H9 (cell line): ENCODE data around the gene ABCC3. TPM values are rescaled to one million over a fixed set of nuclear protein-coding genes. Genes with fewer than 3 reads are reported as not detected.

ENCODE experiments used
- DNase-seq: peaks from one replicate; pipeline ENCODE4 v3.0.0-alpha.2; 2017
- H2AFZ ChIP-seq: one replicate; pipeline ENCODE4 v1.6.1; 2013; ENCODE audit warnings: mild to moderate bottlenecking, low read length, control low read depth, moderate library complexity
- H2AK5ac ChIP-seq: 2 replicates; pipeline ENCODE4 v1.6.1; 2013; ENCODE audit warnings: low read length, control low read depth, mixed read lengths; ENCODE audit not compliant: insufficient read length
- H2BK120ac ChIP-seq: one replicate; pipeline ENCODE4 v1.6.1; 2013; ENCODE audit warnings: low read depth, mild to moderate bottlenecking, low read length, control low read depth, inconsistent platforms; ENCODE audit not compliant: poor library complexity, severe bottlenecking
- H2BK12ac ChIP-seq: 2 replicates; pipeline ENCODE4 v1.6.1; 2013; ENCODE audit warnings: low read length, control low read depth, mixed read lengths, low read depth; ENCODE audit not compliant: insufficient read length
- H2BK15ac ChIP-seq: 2 replicates; pipeline ENCODE4 v1.6.1; 2013; ENCODE audit warnings: low read depth, low read length, control low read depth
- H2BK20ac ChIP-seq: one replicate; pipeline ENCODE4 v1.6.1; 2013; ENCODE audit warnings: low read depth, mild to moderate bottlenecking, low read length, control low read depth, inconsistent platforms; ENCODE audit not compliant: poor library complexity, severe bottlenecking
- H2BK5ac ChIP-seq: 2 replicates; pipeline ENCODE4 v1.6.1; 2013; ENCODE audit warnings: low read length, control low read depth, mixed read lengths; ENCODE audit not compliant: insufficient read length
- H3K14ac ChIP-seq: 2 replicates; pipeline ENCODE4 v1.6.1; 2013; ENCODE audit warnings: low read length, control low read depth; ENCODE audit not compliant: insufficient read depth
- H3K18ac ChIP-seq: 2 replicates; pipeline ENCODE4 v1.6.1; 2013; ENCODE audit warnings: low read depth, mild to moderate bottlenecking, mixed read lengths, low read length, control low read depth; ENCODE audit not compliant: insufficient read length
- H3K23ac ChIP-seq: 2 replicates; pipeline ENCODE4 v1.6.1; 2013; ENCODE audit warnings: low read length, control low read depth, mixed read lengths, low read depth; ENCODE audit not compliant: insufficient read length
- H3K23me2 ChIP-seq: 2 replicates; pipeline ENCODE4 v1.6.1; 2013; ENCODE audit warnings: low read depth, mild to moderate bottlenecking, mixed read lengths, low read length, control low read depth; ENCODE audit not compliant: insufficient read length, poor library complexity, severe bottlenecking
- H3K27ac ChIP-seq: 2 replicates; pipeline ENCODE4 v1.5.1; 2013; ENCODE audit warnings: low read length, control low read depth, mixed read lengths, low read depth; ENCODE audit not compliant: insufficient read length
- H3K27me3 ChIP-seq: 2 replicates; pipeline ENCODE4 v1.6.1; 2013; ENCODE audit warnings: low read length, control low read depth, inconsistent platforms; ENCODE audit not compliant: insufficient read depth
- H3K4ac ChIP-seq: 2 replicates; pipeline ENCODE4 v1.6.1; 2013; ENCODE audit warnings: low read depth, mild to moderate bottlenecking, control low read depth, inconsistent platforms, low read length, moderate library complexity
- H3K4me1 ChIP-seq: 2 replicates; pipeline ENCODE4 v1.6.1; 2013; ENCODE audit warnings: low read length, control low read depth, inconsistent platforms; ENCODE audit not compliant: insufficient read depth
- H3K4me2 ChIP-seq: 2 replicates; pipeline ENCODE4 v1.6.1; 2013; ENCODE audit warnings: low read length, control low read depth, mixed read lengths; ENCODE audit not compliant: insufficient read length, insufficient read depth
- H3K56ac ChIP-seq: 2 replicates; pipeline ENCODE4 v1.6.1; 2013; ENCODE audit warnings: low read depth, mild to moderate bottlenecking, mixed read lengths, low read length, control low read depth; ENCODE audit not compliant: insufficient read length
- H3K79me1 ChIP-seq: 2 replicates; pipeline ENCODE4 v1.6.1; 2013; ENCODE audit warnings: low read depth, mild to moderate bottlenecking, moderate library complexity, low read length, control low read depth, inconsistent platforms; ENCODE audit not compliant: insufficient read depth, poor library complexity, severe bottlenecking
- H3K79me2 ChIP-seq: 2 replicates; pipeline ENCODE4 v1.6.1; 2013; ENCODE audit warnings: low read length, control low read depth, inconsistent platforms; ENCODE audit not compliant: insufficient read depth
- H3K9ac ChIP-seq: 2 replicates; pipeline ENCODE4 v1.6.1; 2013; ENCODE audit warnings: low read length, control low read depth, mixed read lengths; ENCODE audit not compliant: insufficient read length; ENCODE audit errors: extremely low read depth
- H3K9me3 ChIP-seq: one replicate; pipeline ENCODE4 v1.6.1; 2013; ENCODE audit warnings: low read depth, low read length, inconsistent platforms; ENCODE audit not compliant: control insufficient read depth
- H3T11ph ChIP-seq: one replicate; pipeline ENCODE4 v1.6.1; 2013; ENCODE audit warnings: mild to moderate bottlenecking, low read length, control low read depth, inconsistent platforms
- H4K20me1 ChIP-seq: one replicate; pipeline ENCODE4 v1.6.1; 2013; ENCODE audit not compliant: control insufficient read depth, insufficient read length, insufficient read depth
- H4K5ac ChIP-seq: 2 replicates; pipeline ENCODE4 v1.6.1; 2013; ENCODE audit warnings: low read depth, mild to moderate bottlenecking, mixed read lengths, low read length, control low read depth; ENCODE audit not compliant: insufficient read length
- H4K8ac ChIP-seq: replicated peaks from 2 replicates; pipeline ENCODE4 v1.6.1; 2013; ENCODE audit warnings: low read length, control low read depth, mixed read lengths, low read depth; ENCODE audit not compliant: insufficient read length
- H4K91ac ChIP-seq: 2 replicates; pipeline ENCODE4 v1.6.1; 2013; ENCODE audit warnings: low read depth, mild to moderate bottlenecking, moderate library complexity, mixed read lengths, low read length, control low read depth; ENCODE audit not compliant: insufficient read length
- H3K27ac Mint-ChIP-seq, 3 experiments: 2 replicates in 2 of 3; 3 replicates in 1 of 3; pipeline ENCODE4 v1.8.0; 2020 to 2021; ENCODE audit warnings: mixed read lengths in 3 of 3, mild to moderate bottlenecking in 1 of 3, moderate library complexity in 1 of 3
- H3K27me3 Mint-ChIP-seq: 2 replicates; pipeline ENCODE4 v1.8.0; 2021; ENCODE audit warnings: low read depth, mild to moderate bottlenecking, moderate library complexity, mixed read lengths
- H3K36me3 Mint-ChIP-seq, 3 experiments: 2 replicates in 2 of 3; 3 replicates in 1 of 3; pipeline ENCODE4 v1.8.0; 2020 to 2021; ENCODE audit warnings: low read depth in 3 of 3, mixed read lengths in 3 of 3; ENCODE audit not compliant: insufficient read depth in 1 of 3
- H3K4me1 Mint-ChIP-seq, 2 experiments: 2 replicates each; pipeline ENCODE4 v1.8.0; 2020; ENCODE audit warnings: mixed read lengths in 2 of 2
- H3K4me3 Mint-ChIP-seq, 2 experiments: 2 replicates in 1 of 2; 3 replicates in 1 of 2; pipeline ENCODE4 v1.8.0; 2020 to 2021; ENCODE audit warnings: mild to moderate bottlenecking in 2 of 2, mixed read lengths in 2 of 2, moderate library complexity in 1 of 2
- H3K9me3 Mint-ChIP-seq, 2 experiments: 2 replicates in 1 of 2; 3 replicates in 1 of 2; pipeline ENCODE4 v1.8.0; 2020; ENCODE audit warnings: mild to moderate bottlenecking in 2 of 2, mixed read lengths in 2 of 2, moderate library complexity in 1 of 2
- WGBS: extraction: QIAGEN DNeasy Blood & Tissue Kit; methylation state at CpG from one replicate; pipeline ENCODE4 v1.1.7; 2013; ENCODE audit warnings: missing lambda C conversion rate, low lambda C conversion rate, mixed read lengths; ENCODE audit not compliant: insufficient read length; ENCODE audit errors: extremely low coverage; 5-methylcytosine and 5-hydroxymethylcytosine counted together
- total RNA-seq: library from RNA; stranded (reverse); gene quantifications from 2 replicates; pipeline ENCODE4 v1.2.1, GENCODE V29; 2021
- TF ChIP-seq, protein P1 (sequence below): fragments of 200-600 bp; sonication (generic); conservative IDR thresholded peaks from 3 replicates; pipeline ENCODE4 v1.8.0; 2021; ENCODE audit warnings: antibody characterized with exemption, mild to moderate bottlenecking

ABCC3 gene
- total RNA-seq, 1 experiment from 2014 or later = 0.31 TPM

DNA sequence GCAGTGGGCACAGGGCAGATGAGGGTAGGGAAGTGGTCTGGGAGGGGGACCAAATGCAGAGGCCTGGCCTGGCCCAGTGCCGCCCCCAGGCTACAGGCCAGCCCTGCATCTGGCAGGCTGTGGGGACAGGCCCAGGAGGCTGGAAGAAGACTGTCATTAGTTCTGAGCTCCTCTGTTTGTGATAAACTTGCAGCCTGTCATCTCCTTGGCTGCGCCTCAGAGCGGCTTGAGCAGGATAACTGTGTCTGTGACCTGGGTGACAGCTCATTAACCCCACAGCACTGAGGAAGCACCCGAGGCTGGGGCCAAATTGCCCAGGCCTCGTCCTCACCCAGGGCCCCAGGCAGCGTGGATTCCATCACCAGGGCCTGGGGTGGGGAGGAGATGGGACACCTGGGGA is 23.9 kb downstream of the ABCC3 start:
- Histone ChIP-seq H3K27me3 (no peaks in the 10 kb centered on the region), H2BK120ac (no peak overlapping the region), H2BK15ac (no peak overlapping the region), H3K4me2 (no peak overlapping the region), H3K23me2 (no peaks in the 10 kb centered on the region), H3K4ac (no peak overlapping the region), H2BK5ac (no peak overlapping the region), H2AFZ (no peak overlapping the region), H3K18ac (no peak overlapping the region), H3K79me1 (no peaks in the 10 kb centered on the region), H3K4me1 (peaks cover 6% of the 10 kb centered on the region; the same call in 1 of the 2 replicates), H3T11ph (no peak overlapping the region), H3K9ac (no peak overlapping the region), H4K20me1 (no peaks in the 10 kb centered on the region), H4K5ac (no peak overlapping the region), H2AK5ac (no peak overlapping the region), H3K14ac (no peak overlapping the region), H2BK20ac (no peak overlapping the region), H3K79me2 (no peaks in the 10 kb centered on the region), H4K8ac (no peak overlapping the region), H3K23ac (no peak overlapping the region), H3K56ac (no peak overlapping the region), H3K27ac (no peak overlapping the region), H4K91ac (no peak overlapping the region), H2BK12ac (no peak overlapping the region), H3K9me3 (no peaks in the 10 kb centered on the region)
- Mint-ChIP-seq H3K27ac (no peak overlapping the region; a peak in 1 of 7 replicates), H3K4me3 (no peak overlapping the region), H3K9me3 (no peaks in the 10 kb centered on the region; a peak in 1 of 5 replicates), H3K4me1 (peaks cover 25 to 27% of the 10 kb centered on the region in 2 experiments), H3K36me3 (no peaks in the 10 kb centered on the region; a peak in 1 of 7 replicates), H3K27me3 (peaks cover 6% of the 10 kb centered on the region)
- TF ChIP-seq, protein P1, sequence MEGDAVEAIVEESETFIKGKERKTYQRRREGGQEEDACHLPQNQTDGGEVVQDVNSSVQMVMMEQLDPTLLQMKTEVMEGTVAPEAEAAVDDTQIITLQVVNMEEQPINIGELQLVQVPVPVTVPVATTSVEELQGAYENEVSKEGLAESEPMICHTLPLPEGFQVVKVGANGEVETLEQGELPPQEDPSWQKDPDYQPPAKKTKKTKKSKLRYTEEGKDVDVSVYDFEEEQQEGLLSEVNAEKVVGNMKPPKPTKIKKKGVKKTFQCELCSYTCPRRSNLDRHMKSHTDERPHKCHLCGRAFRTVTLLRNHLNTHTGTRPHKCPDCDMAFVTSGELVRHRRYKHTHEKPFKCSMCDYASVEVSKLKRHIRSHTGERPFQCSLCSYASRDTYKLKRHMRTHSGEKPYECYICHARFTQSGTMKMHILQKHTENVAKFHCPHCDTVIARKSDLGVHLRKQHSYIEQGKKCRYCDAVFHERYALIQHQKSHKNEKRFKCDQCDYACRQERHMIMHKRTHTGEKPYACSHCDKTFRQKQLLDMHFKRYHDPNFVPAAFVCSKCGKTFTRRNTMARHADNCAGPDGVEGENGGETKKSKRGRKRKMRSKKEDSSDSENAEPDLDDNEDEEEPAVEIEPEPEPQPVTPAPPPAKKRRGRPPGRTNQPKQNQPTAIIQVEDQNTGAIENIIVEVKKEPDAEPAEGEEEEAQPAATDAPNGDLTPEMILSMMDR = no peak
- WGBS = no CpG with 5 or more reads among the region's 6 CpGs
- DNase-seq = no peak
